A549 (cell line): ENCODE results near the gene PREX1. TPM values are rescaled to one million over a fixed set of nuclear protein-coding genes. Genes with fewer than 3 reads are reported as not detected.

ENCODE experiments used
- ATAC-seq, 2 experiments: fragments of 200-7000 bp in 1 of 2; fragments of >200 bp in 1 of 2; cut with Nextera tagmentation in 1 of 2; cut with Tn5 transposase in 1 of 2; 3 replicates each; pipeline versions ENCODE4 v1.8.0 to v1.9.1; 2018 to 2020; ENCODE audit warnings: mild to moderate bottlenecking in 1 of 2, moderate library complexity in 1 of 2
- CTCF ChIA-PET: fragments of 300-600 bp; sonication (Branson Sonifier 250); formaldehyde crosslinking; extraction: SDS; loops from one replicate; lab custom pipeline; 2021; ENCODE audit warnings: antibody characterized with exemption, inconsistent platforms; lab: Yijun Ruan, JAX
- POLR2A ChIA-PET: fragments of 350-600 bp; formaldehyde crosslinking; extraction: SDS; loops from one replicate; lab custom pipeline; 2021; ENCODE audit warnings: antibody characterized with exemption, inconsistent platforms; lab: Yijun Ruan, JAX
- DNase-seq, 2 experiments: peaks; one replicate each; pipeline versions ENCODE4 v3.0.0 to v3.0.0-alpha.2; 2011 to 2016; ENCODE audit warnings: low read depth in 1 of 2, low spot score in 1 of 2
- FAIRE-seq: peaks from 2 replicates; lab custom pipeline; 2011; peaks lifted over from hg19 to GRCh38; lab: Jason Lieb, UNC
- H3K27ac ChIP-seq, 2 experiments: fragments of >200 bp; sonication (Bioruptor Twin); formaldehyde crosslinking; 3 replicates each; pipeline ENCODE4 v1.5.1; 2016 to 2017
- H3K4me1 ChIP-seq: fragments of >200 bp; sonication (Bioruptor Twin); formaldehyde crosslinking; 3 replicates; pipeline ENCODE4 v1.6.1; 2016
- H3K4me2 ChIP-seq: fragments of >200 bp; sonication (Bioruptor Twin); formaldehyde crosslinking; 3 replicates; pipeline ENCODE4 v1.6.1; 2016
- H3K4me3 ChIP-seq: fragments of >200 bp; sonication (Bioruptor Twin); formaldehyde crosslinking; 3 replicates; pipeline ENCODE4 v1.5.1; 2016
- H3K9me3 ChIP-seq: fragments of >200 bp; sonication (Bioruptor Twin); formaldehyde crosslinking; 3 replicates; pipeline ENCODE4 v1.6.1; 2016
- BCL3 ChIP-seq: fragments of >200 bp; sonication (Bioruptor Twin); formaldehyde crosslinking; IDR thresholded peaks from 3 replicates; pipeline ENCODE4 v1.6.1; 2016
- BHLHE40 ChIP-seq: IDR thresholded peaks from 2 replicates; pipeline ENCODE4 v1.6.1; 2012; ENCODE audit warnings: low read depth, low read length, inconsistent platforms
- CBX2 ChIP-seq: fragments of 200-600 bp; sonication (generic); IDR thresholded peaks from 2 replicates; pipeline ENCODE4 v1.6.1; 2016; ENCODE audit warnings: low read depth, mild to moderate bottlenecking, borderline replicate concordance
- CEBPB ChIP-seq, 2 experiments: fragments of >200 bp in 1 of 2; sonication (Bioruptor Twin) in 1 of 2; formaldehyde crosslinking in 1 of 2; IDR thresholded peaks; 2 replicates each; pipeline ENCODE4 v1.6.1; 2012 to 2016
- CHD4 ChIP-seq: fragments of 200-600 bp; sonication (generic); IDR thresholded peaks from 2 replicates; pipeline ENCODE4 v1.6.1; 2016; ENCODE audit warnings: antibody characterized with exemption, mild to moderate bottlenecking, borderline replicate concordance
- E2F6 ChIP-seq: IDR thresholded peaks from 2 replicates; pipeline ENCODE4 v1.6.1; 2012; ENCODE audit warnings: low read depth, borderline replicate concordance
- EHF ChIP-seq: fragments of 250-450 bp; sonication (Bioruptor Pico); IDR thresholded peaks from 2 replicates; pipeline ENCODE4 v1.5.0; 2020; ENCODE audit warnings: mild to moderate bottlenecking
- FOSL2 ChIP-seq, 2 experiments: fragments of 450-650 bp in 1 of 2; fragments of >200 bp in 1 of 2; sonication (Bioruptor Twin) in 1 of 2; formaldehyde crosslinking; IDR thresholded peaks; 2 replicates each; pipeline versions ENCODE4 v1.5.0 to v1.6.1; 2016 to 2020; ENCODE audit warnings: mild to moderate bottlenecking in 1 of 2, moderate library complexity in 1 of 2
- FOXS1 ChIP-seq: fragments of 250-450 bp; sonication (Bioruptor Pico); IDR thresholded peaks from 2 replicates; pipeline ENCODE4 v1.5.0; 2020; ENCODE audit warnings: mild to moderate bottlenecking, moderate library complexity
- GATA3 ChIP-seq: IDR thresholded peaks from 2 replicates; pipeline ENCODE4 v1.6.1; 2012; ENCODE audit warnings: borderline replicate concordance
- HDAC2 ChIP-seq: fragments of 200-600 bp; sonication (generic); IDR thresholded peaks from 2 replicates; pipeline ENCODE4 v1.6.1; 2016
- HEYL ChIP-seq: fragments of 250-450 bp; sonication (Bioruptor Pico); IDR thresholded peaks from 2 replicates; pipeline ENCODE4 v1.8.0; 2021; ENCODE audit warnings: mild to moderate bottlenecking, moderate library complexity
- HMGXB4 ChIP-seq: fragments of 250-450 bp; sonication (Bioruptor Pico); IDR thresholded peaks from 2 replicates; pipeline ENCODE4 v1.5.0; 2021; ENCODE audit warnings: mild to moderate bottlenecking, moderate library complexity, borderline replicate concordance
- HOXA7 ChIP-seq: fragments of 250-450 bp; sonication (Bioruptor Pico); IDR thresholded peaks from 2 replicates; pipeline ENCODE4 v1.5.0; 2020; ENCODE audit warnings: mild to moderate bottlenecking, moderate library complexity
- HOXB13 ChIP-seq: fragments of 250-450 bp; sonication (Bioruptor Pico); IDR thresholded peaks from 2 replicates; pipeline ENCODE4 v1.5.0; 2020; ENCODE audit warnings: low read depth, mild to moderate bottlenecking, moderate library complexity
- JUN ChIP-seq, 2 experiments: fragments of >200 bp; sonication (Bioruptor Twin); formaldehyde crosslinking; IDR thresholded peaks; 2 replicates in 1 of 2; 3 replicates in 1 of 2; pipeline ENCODE4 v1.6.1; 2016 to 2017
- JUNB ChIP-seq: fragments of >200 bp; sonication (Bioruptor Twin); formaldehyde crosslinking; IDR thresholded peaks from 2 replicates; pipeline ENCODE4 v1.6.1; 2016
- KDM1A ChIP-seq: fragments of 200-600 bp; sonication (generic); IDR thresholded peaks from 2 replicates; pipeline ENCODE4 v1.6.1; 2016; ENCODE audit warnings: low read depth, mild to moderate bottlenecking
- MAFK ChIP-seq: fragments of 450-650 bp; IDR thresholded peaks from 2 replicates; pipeline ENCODE4 v1.6.1; 2014; ENCODE audit not compliant: partially characterized antibody
- NFE2L2 ChIP-seq: fragments of 150-350 bp; conservative IDR thresholded peaks from 2 replicates; pipeline ENCODE4 v1.6.1; 2014; ENCODE audit warnings: low read length
- NR3C1 ChIP-seq: fragments of >200 bp; sonication (Bioruptor Twin); formaldehyde crosslinking; IDR thresholded peaks from 3 replicates; pipeline ENCODE4 v1.6.1; 2017
- PBX3 ChIP-seq: IDR thresholded peaks from 2 replicates; pipeline ENCODE4 v1.6.1; 2012
- POLR2A ChIP-seq: IDR thresholded peaks from 2 replicates; pipeline ENCODE4 v1.6.1; 2012; ENCODE audit warnings: mild to moderate bottlenecking, low read length
- RARB ChIP-seq: fragments of 250-450 bp; sonication (Bioruptor Pico); IDR thresholded peaks from 2 replicates; pipeline ENCODE4 v1.8.0; 2021; ENCODE audit warnings: mild to moderate bottlenecking, moderate library complexity
- RCOR1 ChIP-seq: fragments of 150-350 bp; IDR thresholded peaks from 2 replicates; pipeline ENCODE4 v1.6.1; 2014; ENCODE audit warnings: antibody characterized with exemption, low read length, low read depth
- RFX5 ChIP-seq: fragments of 450-650 bp; IDR thresholded peaks from 2 replicates; pipeline ENCODE4 v1.7.1; 2014; ENCODE audit warnings: antibody characterized with exemption, mild to moderate bottlenecking, moderate library complexity
- SREBF2 ChIP-seq: fragments of 450-650 bp; IDR thresholded peaks from 2 replicates; pipeline ENCODE4 v1.6.1; 2014; ENCODE audit warnings: mild to moderate bottlenecking, moderate library complexity
- TFCP2L1 ChIP-seq: fragments of 250-450 bp; sonication (Bioruptor Pico); IDR thresholded peaks from 2 replicates; pipeline ENCODE4 v1.5.0; 2021; ENCODE audit warnings: mild to moderate bottlenecking
- TP53 ChIP-seq: fragments of 250-450 bp; sonication (Bioruptor Pico); IDR thresholded peaks from 2 replicates; pipeline ENCODE4 v1.5.0; 2021; ENCODE audit warnings: mild to moderate bottlenecking, moderate library complexity
- ZFP36 ChIP-seq: fragments of 450-650 bp; IDR thresholded peaks from 2 replicates; pipeline ENCODE4 v1.6.1; 2014; ENCODE audit warnings: borderline replicate concordance; ENCODE audit not compliant: partially characterized antibody
- ZNF302 ChIP-seq: fragments of 250-450 bp; sonication (Bioruptor Pico); IDR thresholded peaks from 2 replicates; pipeline ENCODE4 v1.9.0; 2021; ENCODE audit warnings: inconsistent platforms, mild to moderate bottlenecking, moderate library complexity
- ZSCAN20 ChIP-seq: fragments of 250-450 bp; sonication (Bioruptor Pico); IDR thresholded peaks from 2 replicates; pipeline ENCODE4 v1.8.0; 2022; ENCODE audit warnings: mild to moderate bottlenecking, moderate library complexity
- WGBS: methylation state at CpG from one replicate; pipeline ENCODE4 v1.1.6; 2017; ENCODE audit errors: missing lambda C conversion rate; 5-methylcytosine and 5-hydroxymethylcytosine counted together
- polyA plus RNA-seq, 4 experiments: library from polyadenylated mRNA; depleted of rRNA in 3 of 4; stranded (reverse); fragments of >200 nt; fragmentation: RNase III in 1 of 4; extraction: RNeasy Plus Mini Kit Qiagen cat#74134 plus additional on column Dnase treatment in 1 of 4; gene quantifications; 2 replicates in 3 of 4; 3 replicates in 1 of 4; pipeline ENCODE4 v1.2.3, GENCODE V29; 2011 to 2017

PREX1 gene
- polyA plus RNA-seq, 2 of the 4 experiments (the other 2 are of a cell fraction), result 3.6 to 4.2 TPM

- POLR2A ChIA-PET, result no interaction called here
- peaks cover 5% of the 10 kb centered on the region for H3K9me3 ChIP-seq
- H3K27ac ChIP-seq, result no peak overlapping the region
- no peak overlapping the region for H3K4me2 ChIP-seq
- no peak for TF ChIP-seq MAFK
- no peak for TF ChIP-seq FOXS1 (CRISPR knock-in tag)
- no peak for TF ChIP-seq JUNB
- TF ChIP-seq POLR2A, result no peak
- TF ChIP-seq CEBPB (IDR thresholded peaks at IDR 0.05), result no peak
- TF ChIP-seq NFE2L2, result no peak
- no peak for TF ChIP-seq RARB (CRISPR knock-in tag)
- no peak for TF ChIP-seq BCL3
- TF ChIP-seq RCOR1, result no peak
- TF ChIP-seq JUN (IDR thresholded peaks at IDR 0.05), result no peak
- no peak for TF ChIP-seq NR3C1
- H3K4me3 ChIP-seq, result no peak overlapping the region
- WGBS, result 87% methylated on average over 8 of the region's 8 CpGs
- DNase-seq, result no peak
- CTCF ChIA-PET, result interaction anchor here (2.0 to 3.4 kb wide), 2 partner anchors 97 to 151 kb away, joined by 6 to 10 read pairs; no protein-coding TSS in a partner anchor
- ATAC-seq, result no peak
- no peaks in the 10 kb centered on the region for H3K4me1 ChIP-seq
- no peak for FAIRE-seq
These were observed 73.5 kb downstream of the PREX1 start for GRCh38 chr20:48754292-48754691.

GRCh38 chr20:48752963-48753362, 74.8 kb downstream of the PREX1 start:
- ChIA-PET CTCF (interaction anchor here (1.3 to 3.4 kb wide), 2 partner anchors 96 to 152 kb away, joined by 4 to 10 read pairs; no protein-coding TSS in a partner anchor), POLR2A (no interaction called here)
- no peak for ATAC-seq
- Histone ChIP-seq H3K4me2 (no peak overlapping the region), H3K4me3 (no peak overlapping the region), H3K27ac (no peak overlapping the region), H3K9me3 (peaks cover 5% of the 10 kb centered on the region), H3K4me1 (no peaks in the 10 kb centered on the region)
- 83% methylated on average over 6 of the region's 6 CpGs for WGBS
- FAIRE-seq, result no peak
- TF ChIP-seq SREBF2, result no peak
- no peak for TF ChIP-seq GATA3
- no peak for TF ChIP-seq CHD4
- TF ChIP-seq HEYL (CRISPR knock-in tag), result no peak
- no peak for TF ChIP-seq HOXA7
- DNase-seq, result no peak

- POLR2A ChIA-PET, result no interaction called here
- H3K4me1 ChIP-seq, result no peaks in the 10 kb centered on the region
- no peak overlapping the region for H3K4me2 ChIP-seq
- no peak for ATAC-seq
- H3K27ac ChIP-seq, result no peak overlapping the region
- DNase-seq, result no peak
- WGBS, result 55% methylated on average over 4 of the region's 4 CpGs
- CTCF ChIA-PET, result interaction anchor here (1.1 to 3.4 kb wide), 2 partner anchors 10 to 95 kb away, joined by 4 to 10 read pairs; no protein-coding TSS in a partner anchor
- TF ChIP-seq ZFP36 (no peak), KDM1A (no peak), FOSL2 (IDR thresholded peaks at IDR 0.05) (no peak), FOSL2 (CRISPR knock-in tag; IDR thresholded peaks at IDR 0.05) (no peak), RFX5 (no peak), HDAC2 (no peak), HOXB13 (no peak), TFCP2L1 (CRISPR knock-in tag) (no peak), BHLHE40 (no peak), JUN (IDR thresholded peaks at IDR 0.05) (no peak), NR3C1 (no peak), CBX2 (no peak), TP53 (no peak), RARB (CRISPR knock-in tag) (no peak), HMGXB4 (CRISPR knock-in tag) (no peak), EHF (CRISPR knock-in tag) (no peak), PBX3 (no peak), ZSCAN20 (CRISPR knock-in tag) (no peak), E2F6 (no peak), CEBPB (IDR thresholded peaks at IDR 0.05) (no peak), ZNF302 (CRISPR knock-in tag) (no peak)
- FAIRE-seq, result no peak
- peaks cover 5% of the 10 kb centered on the region for H3K9me3 ChIP-seq
- H3K4me3 ChIP-seq, result no peak overlapping the region
These were observed 75.9 kb downstream of the PREX1 start for GRCh38 chr20:48751871-48752270.
